ENCODE data around the gene ABCC2.

The ABCC2 gene

DNA sequence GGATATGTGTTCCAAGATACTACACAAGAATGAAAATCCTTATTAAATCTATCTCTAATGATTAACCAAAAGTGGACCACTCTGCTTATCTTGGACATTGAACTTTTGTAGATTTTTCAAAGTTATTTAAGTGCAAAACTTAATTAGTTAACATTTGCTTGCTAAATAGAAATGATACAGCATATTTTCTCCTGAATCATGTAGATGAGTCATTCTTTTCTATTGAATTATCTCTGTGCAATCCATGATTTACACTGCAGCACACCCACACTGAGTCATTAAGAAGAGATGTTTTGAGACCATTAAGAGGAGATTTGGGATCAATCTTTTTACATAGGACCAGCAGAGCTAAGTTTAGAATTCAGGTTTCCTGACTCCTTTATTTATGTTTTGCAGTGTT lies 6.6 kb upstream of the ABCC2 start:
- DNase-seq (ENCODE audit: low read depth in 2 of 2) = no peak

DNA sequence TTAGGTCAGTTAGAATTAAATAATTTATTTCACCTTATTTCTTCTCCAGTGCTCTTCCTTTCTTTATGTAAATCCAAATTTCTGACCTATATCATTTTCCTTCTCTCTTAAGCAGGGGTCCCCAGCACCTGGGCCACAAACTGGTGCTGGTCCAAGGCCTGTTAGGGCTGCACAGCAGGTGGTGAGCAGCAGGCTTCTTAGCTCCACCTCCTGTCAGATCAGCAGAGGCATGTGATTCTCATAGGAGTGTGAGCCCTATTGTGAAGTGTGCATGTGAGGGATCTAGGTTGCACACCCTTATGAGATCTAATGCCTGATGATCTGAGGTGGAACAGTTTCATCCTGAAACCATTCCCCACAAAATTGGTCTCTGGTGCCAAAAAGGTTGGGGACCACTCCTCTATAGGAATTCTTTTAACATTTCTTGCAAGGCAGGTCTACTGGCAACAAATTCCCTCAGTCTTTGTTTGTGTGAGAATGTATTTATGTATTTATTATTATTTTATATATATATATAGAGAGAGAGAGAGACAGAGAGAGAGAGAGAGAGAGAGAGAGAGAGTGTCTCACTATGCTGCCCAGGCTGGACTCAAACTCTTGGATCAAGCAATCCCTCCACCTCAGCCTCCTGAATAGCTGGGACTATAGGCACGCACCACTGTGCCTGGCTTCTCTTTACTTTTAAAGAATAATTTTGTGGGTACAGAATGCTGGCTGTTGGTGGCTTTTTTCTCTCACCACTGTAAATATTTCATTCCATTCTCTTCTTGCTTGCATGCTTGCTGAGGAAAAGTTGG lies 4.3 kb upstream of the ABCC2 start:
- no peak for DNase-seq (ENCODE audit: low read depth in 2 of 2)

DNA sequence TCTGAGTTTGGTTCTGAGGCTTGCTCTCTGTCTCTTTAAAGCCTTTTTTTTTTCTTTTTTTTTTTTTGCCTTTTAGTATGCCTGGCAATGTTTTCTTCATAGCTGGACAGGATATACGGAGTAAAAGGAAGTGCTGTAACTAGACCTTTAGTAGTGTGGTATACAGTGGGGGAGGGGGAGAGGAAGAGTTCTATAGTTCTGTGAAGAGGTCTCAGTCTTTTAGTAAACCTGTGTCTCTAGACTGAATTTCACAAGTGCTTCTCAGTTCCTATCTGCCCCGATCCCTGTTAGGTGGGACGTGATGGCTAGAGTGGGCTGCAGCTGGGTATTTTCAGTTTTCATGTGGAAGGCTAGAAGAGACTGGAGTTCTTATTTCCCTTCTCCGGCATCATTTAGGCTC lies 3.1 kb upstream of the ABCC2 start:
- DNase-seq (ENCODE audit: low read depth in 2 of 2) = no peak

DNA sequence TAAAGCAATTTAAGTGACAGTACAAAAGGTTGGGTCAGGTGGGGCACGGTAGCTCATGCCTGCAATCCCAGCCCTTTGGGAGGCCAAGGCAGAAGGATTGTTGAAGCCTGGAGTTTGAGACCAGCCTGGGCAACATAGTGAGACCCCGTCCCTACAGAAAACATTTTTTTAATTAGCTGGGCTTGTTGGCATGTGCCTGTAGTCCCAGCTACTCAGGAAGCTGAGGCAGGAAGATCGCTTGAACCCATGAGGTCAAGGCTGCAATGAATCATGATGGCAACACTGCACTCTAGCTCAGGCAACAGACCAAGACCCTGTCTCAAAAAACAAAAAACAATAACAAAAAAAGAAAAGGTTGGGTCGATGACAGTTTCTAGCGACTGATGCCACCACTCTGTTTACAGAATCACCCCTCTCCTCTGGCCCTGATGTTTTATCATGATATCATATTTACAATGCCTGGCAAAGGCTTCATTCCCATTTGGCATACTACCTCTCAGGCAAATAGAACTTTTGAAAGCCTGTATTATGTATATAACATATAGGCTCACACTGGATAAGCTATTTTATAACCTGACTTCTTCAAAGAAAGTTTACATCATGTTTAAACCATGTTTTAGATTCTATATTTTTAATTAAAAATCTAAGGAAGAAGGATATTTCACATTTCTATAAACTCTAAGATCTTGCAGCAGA lies 558 bp upstream of the ABCC2 start:
- DNase-seq (ENCODE audit: low read depth in 2 of 2) = no peak

DNA sequence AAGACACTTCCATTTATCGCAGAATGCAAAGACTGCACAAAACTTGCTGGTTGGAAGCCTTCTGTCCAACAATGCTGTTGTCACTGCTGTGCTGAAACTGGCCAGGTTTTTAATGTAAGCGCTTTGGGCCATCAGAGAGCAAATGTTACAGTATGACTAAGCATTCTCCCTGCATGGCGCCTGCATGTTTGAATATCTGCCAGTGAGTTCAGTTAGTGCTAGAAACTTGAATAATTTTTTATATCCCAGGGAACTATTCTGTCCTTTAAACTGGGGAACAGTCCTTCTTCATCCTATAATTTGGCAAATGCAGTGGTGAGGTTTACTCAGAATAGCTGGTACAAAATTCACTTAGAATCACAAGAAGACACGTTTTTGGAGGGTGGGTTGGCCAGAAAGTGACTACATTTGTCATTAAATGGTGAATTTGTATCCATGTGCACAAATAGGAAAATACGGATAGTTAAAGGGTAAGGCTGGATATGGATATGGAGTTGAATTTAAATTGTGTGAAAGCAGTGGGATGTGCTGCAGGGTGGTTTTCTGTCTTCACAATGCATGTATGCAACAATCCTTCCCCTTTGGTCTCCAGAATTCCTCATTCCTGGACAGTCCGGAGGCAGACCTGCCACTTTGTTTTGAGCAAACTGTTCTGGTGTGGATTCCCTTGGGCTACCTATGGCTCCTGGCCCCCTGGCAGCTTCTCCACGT lies 1.7 kb downstream of the ABCC2 start:
- no peak for DNase-seq (ENCODE audit: low read depth in 2 of 2)

DNA sequence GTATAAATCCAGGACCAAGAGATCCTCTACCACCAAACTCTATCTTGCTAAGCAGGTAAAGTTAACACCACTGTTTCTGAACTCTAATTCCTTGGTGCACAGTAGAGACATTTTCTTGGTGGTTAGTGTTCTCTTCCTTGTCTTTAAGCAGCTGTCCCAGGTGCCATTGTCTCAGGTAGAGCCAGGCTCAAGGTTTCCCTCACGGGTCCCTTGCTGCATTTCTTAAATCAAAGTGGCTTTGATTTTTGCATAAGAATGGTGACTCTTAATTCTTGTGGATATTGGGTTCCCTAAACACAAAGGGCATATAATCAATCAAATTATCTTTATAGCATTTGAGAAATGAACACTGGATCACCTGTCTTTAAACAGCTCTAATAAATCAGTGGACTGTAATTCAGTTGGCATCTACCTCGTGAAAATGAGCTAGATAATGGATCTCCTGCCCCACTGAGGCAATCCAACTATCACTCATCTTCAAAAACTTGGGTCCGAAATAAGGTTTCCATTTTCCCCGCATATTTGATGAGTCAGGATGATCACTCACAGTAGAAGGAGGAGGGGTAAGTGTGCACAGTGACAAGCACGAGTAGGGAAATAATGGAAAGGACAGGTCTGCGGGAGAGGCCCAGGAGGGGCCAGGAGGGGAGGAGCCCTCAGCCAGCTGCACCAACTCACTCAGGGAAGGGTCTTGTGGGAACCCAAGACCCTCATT lies 2.4 kb downstream of the ABCC2 start:
- DNase-seq (ENCODE audit: low read depth in 2 of 2) = no peak

DNA sequence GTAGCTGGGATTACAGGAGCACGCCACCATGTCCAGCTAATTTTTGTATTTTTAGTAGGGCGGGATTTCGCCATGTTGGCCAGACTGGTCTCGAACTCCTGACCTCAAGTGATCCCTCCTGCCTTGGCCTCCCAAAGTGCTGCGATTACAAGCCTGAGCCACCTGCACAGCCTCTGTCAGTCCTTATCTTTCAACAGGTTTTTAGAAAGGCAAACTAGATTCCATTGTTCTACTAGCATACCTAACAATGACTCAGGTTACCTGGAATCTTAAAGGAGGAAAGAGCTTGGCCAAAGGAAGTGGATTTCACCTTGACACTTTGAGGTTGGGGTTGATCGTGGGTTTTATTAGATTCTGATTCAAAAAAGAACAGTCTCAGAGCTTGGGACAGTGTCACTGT lies 3.2 kb downstream of the ABCC2 start:
- DNase-seq (ENCODE audit: low read depth in 2 of 2) = no peak

DNA sequence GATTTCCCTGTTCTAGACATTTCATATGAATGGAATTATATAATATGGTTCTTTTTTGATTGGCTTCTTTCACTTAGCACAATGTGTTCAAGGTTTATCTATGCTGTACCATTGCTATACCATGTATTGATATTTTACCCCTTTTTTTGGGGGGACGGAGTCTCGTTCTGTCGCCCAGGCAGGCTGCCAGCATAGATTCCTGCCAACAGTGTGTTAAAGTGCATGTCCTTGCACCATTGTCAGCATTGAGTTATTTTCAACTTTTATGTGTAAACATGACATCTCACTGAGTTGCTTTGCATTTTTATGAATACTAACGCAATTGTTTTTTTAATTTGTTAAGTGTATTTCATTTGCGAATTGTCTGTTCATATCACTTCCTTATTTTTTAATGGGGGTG lies 4.9 kb downstream of the ABCC2 start:
- no peak for DNase-seq (ENCODE audit: low read depth in 2 of 2)

DNA sequence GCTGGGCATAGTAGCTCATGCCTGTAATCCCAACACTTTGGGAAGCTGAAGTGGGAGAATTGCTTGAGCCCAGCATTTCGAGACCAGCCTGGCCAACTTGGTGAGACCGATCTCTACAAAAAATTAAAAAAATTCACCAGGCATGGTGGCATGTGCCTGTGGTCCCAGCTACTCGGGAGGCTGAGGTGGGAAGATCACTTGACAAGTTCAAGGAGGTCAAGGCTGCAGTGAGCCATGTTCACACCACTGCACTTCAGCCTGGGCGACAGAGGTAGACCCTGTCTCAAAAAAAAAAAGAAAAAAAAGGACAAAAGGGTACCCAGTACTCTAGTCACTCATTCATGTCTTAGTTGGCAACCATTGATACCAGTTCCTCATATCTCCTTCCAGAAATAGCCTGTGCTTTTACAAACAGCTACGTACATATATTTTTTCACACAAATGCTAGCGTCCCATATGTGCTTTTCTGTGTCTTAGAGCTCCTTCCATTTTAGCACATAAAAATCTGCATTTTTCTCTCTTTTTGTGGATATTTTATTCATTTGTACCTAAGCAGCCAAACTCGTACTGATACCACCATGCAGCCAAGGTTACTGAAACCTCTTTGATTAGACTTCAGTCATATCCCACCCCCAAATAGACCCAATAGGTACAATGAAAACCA lies 5.5 kb downstream of the ABCC2 start:
- no peak for DNase-seq (ENCODE audit: low read depth in 2 of 2)

DNA sequence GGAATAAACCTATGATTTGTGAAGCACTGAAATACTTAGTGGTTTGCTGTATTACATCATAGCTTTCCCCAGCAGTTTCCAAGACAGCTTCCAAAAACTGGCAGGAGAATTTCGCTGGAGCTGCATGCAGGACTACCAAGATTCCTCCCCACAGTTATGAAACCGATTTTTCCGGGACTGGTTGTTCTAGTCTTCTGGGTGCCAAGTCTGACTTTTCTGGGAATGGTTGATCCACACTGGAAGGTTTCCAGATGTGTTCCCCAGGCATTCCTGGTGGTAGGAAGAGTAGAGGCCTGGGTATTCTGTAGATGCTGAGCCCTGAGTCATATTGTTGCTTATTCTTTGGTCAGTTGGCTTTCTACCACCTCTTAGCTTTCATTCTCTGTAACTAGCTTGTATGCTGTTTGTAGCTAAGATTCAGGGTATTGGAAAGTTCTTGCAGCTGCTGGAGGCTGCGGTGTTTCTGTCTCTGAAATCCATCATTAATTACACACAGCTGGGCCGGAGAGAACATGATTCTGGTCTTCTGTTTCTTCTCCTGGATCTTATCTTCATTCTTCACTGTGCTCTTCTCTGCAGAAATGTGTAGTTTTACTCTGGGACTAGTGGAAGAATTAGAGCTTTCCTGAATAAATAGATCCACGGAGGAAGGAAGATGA lies 6.3 kb downstream of the ABCC2 start:
- no peak for DNase-seq (ENCODE audit: low read depth in 2 of 2)

DNA sequence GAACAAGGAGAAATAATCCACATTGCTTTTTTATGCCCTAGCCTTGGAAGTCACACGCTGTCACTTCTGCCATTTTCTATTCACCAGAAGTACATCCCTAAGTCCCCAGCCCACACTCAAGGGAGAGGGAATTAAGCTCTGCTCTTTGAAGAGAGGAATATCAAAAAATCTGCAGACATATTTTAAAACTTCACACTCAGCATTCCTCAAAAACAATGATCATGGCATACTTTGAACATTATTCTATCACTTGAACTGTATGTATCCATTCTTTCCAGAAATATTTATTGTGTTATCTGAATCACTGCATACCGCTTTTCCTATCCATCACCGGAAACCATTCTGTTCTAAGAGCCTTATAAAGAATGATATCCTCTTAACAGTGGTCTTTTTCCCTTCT lies 9.4 kb downstream of the ABCC2 start:
- DNase-seq (ENCODE audit: low read depth in 2 of 2) = no peak

DNA sequence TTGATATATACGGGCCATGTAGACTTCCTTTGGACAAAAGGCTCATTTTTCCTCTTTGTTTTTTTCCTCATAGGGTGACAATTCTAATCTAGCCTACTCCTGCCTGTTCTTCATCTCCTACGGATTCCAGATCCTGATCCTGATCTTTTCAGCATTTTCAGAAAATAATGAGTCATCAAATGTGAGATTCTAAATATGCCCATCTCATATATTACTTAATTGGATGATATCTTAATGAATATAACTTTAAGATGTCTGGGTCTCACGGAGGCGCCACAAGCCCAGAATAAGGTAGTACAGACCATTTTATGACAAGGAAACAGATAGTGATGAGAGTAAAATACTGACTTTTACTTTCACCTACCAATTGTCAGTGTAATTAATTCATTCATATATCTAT lies 11.4 kb downstream of the ABCC2 start:
- no peak for DNase-seq (ENCODE audit: low read depth in 2 of 2)

DNA sequence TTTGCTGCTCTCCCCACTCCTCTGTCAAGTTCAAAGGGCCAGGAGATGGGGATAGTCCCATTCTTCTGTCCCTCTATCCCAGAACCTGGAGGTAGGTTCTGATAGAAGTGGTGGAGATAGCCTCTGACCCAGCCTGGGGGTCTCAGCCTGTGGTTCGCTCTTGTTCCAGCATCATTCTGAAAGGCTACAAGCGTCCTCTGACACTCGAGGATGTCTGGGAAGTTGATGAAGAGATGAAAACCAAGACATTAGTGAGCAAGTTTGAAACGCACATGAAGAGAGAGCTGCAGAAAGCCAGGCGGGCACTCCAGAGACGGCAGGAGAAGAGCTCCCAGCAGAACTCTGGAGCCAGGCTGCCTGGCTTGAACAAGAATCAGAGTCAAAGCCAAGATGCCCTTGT lies 14.5 kb downstream of the ABCC2 start:
- no peak for DNase-seq (ENCODE audit: low read depth in 2 of 2)

DNA sequence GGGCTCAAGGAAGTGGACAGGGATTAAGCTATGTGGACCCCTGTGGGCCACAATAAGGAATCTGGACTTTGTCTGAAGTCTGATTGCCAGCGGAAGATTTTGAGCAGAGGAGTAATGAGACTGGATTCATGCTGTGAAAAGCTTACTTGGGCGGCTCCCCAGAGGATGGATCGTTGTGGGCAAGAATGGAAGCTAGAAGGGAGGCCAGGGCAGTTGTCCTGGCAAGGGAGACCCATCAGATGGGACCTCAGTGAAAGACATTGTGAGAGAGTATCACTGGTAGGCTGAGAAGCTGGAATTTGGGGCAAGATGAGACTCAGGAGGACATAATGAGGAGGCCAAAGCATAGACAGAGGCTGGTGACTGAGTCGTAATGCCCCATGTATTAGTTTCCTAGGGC lies 15.6 kb downstream of the ABCC2 start:
- DNase-seq (ENCODE audit: low read depth in 2 of 2) = no peak

DNA sequence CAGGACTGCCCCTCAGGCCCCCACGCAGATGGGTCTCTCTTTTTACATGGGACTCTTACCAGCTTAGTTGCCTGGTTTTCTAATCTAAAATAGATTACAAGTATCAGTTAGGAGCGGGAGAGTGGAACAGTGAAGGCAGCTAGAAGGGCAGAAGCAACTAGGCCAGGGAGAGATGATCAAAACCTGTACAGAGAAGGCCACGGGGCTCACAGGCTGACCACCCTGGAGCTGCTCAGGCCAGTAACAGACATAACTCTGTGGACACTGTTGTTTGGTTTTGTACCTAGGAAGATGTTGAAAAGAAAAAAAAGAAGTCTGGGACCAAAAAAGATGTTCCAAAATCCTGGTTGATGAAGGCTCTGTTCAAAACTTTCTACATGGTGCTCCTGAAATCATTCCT lies 16.5 kb downstream of the ABCC2 start:
- no peak for DNase-seq (ENCODE audit: low read depth in 2 of 2)

DNA sequence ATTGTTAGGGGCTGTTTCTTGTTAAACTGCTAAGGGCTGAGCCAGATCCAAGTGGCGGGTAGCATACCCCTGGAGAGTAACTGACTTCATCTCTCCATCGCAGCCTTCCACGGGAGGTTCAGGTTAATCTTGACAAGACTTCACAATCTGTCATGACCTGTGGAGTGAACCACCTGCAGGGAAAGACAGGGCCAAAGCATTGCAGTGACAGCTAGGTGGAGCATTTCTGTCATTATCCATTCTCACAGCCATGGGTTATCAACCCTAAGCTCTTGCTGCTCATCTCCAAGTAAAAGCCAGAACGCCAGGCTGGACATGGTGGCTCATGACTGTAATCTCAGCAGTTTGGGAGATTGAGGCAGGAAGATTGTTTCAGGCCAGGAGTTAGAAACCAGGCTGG lies 17.2 kb downstream of the ABCC2 start:
- DNase-seq (ENCODE audit: low read depth in 2 of 2) = no peak

DNA sequence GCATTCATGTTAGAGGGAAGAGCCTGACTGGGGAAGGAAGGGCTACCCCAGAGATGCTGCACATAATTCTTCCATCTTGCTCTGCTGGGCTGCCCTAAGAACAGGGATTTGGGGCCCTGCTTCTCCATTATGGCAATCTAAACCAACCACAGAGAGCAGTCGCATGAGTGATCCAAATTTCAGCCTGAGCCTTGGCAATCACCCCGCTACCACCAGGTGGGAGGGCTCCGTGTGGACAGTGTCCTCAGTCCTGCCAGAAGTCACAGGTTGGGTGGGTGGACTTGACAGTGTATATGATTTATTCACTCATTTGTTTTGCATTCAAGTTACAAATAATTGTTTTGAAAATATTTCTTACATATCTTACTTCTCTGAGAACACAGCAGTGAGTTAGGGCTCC lies 22.0 kb downstream of the ABCC2 start:
- no peak for DNase-seq (ENCODE audit: low read depth in 2 of 2)

DNA sequence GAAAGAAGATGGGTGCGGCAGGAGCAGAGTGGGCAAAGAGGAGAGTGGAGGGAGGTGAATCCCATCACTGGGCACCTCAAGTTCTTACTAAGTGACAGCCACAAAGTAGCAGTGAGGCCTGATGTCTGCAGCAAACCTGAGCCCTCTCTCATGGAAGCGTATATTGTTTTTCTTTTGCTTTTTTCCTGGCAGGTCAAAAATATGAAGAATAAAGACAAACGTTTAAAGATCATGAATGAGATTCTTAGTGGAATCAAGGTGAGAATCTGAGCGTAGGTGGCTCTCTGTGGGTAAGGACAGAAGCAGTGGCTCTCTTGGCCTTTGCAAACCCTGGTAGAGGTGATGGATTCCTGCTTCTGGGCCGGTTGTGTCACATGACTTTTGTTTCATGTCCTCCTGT lies 22.8 kb downstream of the ABCC2 start:
- DNase-seq (ENCODE audit: low read depth in 2 of 2) = no peak

DNA sequence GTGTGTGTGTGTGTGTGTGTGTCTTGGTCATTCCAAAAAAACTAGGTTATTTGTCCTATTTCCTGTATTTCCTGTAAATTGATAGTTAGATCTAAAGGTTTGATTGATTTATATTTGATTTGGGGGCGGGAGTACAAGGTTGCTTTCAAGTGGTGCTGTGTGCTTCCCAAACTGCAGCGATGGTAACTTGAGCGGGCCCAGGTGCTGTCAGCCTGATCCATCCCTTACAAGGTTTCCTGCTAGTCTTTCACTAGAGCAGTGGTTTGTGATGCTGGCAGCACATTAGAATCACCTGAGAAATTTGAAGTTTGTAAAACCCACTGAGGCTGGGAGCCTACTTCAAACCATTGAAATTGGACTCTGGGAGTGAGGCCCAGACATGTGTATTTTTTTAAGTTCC lies 23.7 kb downstream of the ABCC2 start:
- DNase-seq (ENCODE audit: low read depth in 2 of 2) = no peak

DNA sequence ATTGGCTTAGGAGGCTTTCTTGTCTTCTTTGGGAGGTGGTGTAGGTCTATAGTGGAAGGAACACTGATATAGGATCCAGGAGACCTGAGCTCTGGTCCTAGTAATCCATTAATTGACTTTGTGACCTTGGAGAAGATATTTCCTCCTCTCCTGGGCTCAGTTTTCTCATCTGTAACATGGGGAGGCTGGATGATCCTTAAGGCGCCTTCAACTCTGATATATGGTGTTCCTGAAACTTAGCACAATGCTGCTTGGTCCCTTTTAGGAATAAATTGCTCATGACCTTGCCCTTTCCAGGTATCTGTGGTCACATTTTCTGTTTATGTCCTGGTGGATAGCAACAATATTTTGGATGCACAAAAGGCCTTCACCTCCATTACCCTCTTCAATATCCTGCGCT lies 25.3 kb downstream of the ABCC2 start:
- no peak for DNase-seq (ENCODE audit: low read depth in 2 of 2)

DNA sequence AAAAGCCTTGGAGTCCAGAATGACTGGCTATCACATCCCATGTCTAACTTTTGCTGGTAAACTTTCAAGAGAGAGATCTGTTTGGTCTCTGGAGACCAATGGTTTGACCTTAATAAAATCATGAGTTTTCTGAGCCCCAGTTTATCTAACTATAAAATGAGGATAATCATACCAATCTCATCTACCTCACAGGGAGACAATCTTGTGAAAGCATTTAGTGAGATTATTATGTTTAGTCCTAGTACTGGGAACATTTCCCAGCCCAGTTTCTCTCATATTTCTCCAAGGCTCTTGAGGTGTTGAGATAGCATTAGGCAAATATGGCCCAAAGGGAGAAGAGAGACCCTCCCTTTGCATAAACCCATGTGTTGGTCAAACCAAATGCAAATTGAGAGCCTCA lies 25.8 kb downstream of the ABCC2 start:
- no peak for DNase-seq (ENCODE audit: low read depth in 2 of 2)

All from stimulated activated CD4-positive, alpha-beta T cell treated with anti-CD3 and anti-CD28 coated beads, Interleukin-1b, Interleukin-23, amount 100 ng/mL, for 1 hour (primary cell).